DND-41 (cell line): ENCODE data around the gene IPCEF1.

Source experiments
- ATAC-seq: fragments of 200-7000 bp; cut with Tn5 transposase; 3 replicates; pipeline ENCODE4 v1.9.1; 2021; ENCODE audit warnings: low read depth; ENCODE audit not compliant: insufficient read depth
- DNase-seq: peaks from one replicate; pipeline ENCODE4 v3.0.0-alpha.2; 2020
- H2AFZ ChIP-seq: 2 replicates; pipeline ENCODE4 v1.6.0; 2012; ENCODE audit warnings: low read depth, low read length
- H3K27ac ChIP-seq: 2 replicates; pipeline ENCODE4 v1.5.1; 2012; ENCODE audit warnings: low read length, inconsistent platforms
- H3K27me3 ChIP-seq: fragments of 200-600 bp; sonication (generic); 2 replicates; pipeline ENCODE4 v1.6.0; 2012; ENCODE audit warnings: low read length, mild to moderate bottlenecking, inconsistent platforms; ENCODE audit not compliant: insufficient read depth, poor library complexity
- H3K36me3 ChIP-seq: 2 replicates; pipeline ENCODE4 v1.5.1; 2012; ENCODE audit warnings: low read length, inconsistent platforms; ENCODE audit not compliant: insufficient read depth
- H3K4me1 ChIP-seq: 2 replicates; pipeline ENCODE4 v1.5.1; 2012; ENCODE audit warnings: mild to moderate bottlenecking, low read length; ENCODE audit not compliant: insufficient read depth
- H3K4me2 ChIP-seq: 2 replicates; pipeline ENCODE4 v1.6.0; 2012; ENCODE audit warnings: mild to moderate bottlenecking, moderate library complexity, low read length, inconsistent platforms; ENCODE audit not compliant: insufficient read depth
- H3K4me3 ChIP-seq, 2 experiments: fragments of 200-600 bp in 1 of 2; shearing (Covaris generic) in 1 of 2; 2 replicates each; pipeline ENCODE4 v1.5.1; 2012 to 2016; ENCODE audit warnings: inconsistent platforms in 2 of 2, low read length in 2 of 2, mild to moderate bottlenecking in 2 of 2, low read depth in 1 of 2, moderate library complexity in 1 of 2
- H3K79me2 ChIP-seq: 2 replicates; pipeline ENCODE4 v1.6.0; 2012; ENCODE audit warnings: low read length, inconsistent platforms; ENCODE audit not compliant: insufficient read depth
- H3K9ac ChIP-seq: 2 replicates; pipeline ENCODE4 v1.6.0; 2012; ENCODE audit warnings: low read depth, mild to moderate bottlenecking, inconsistent platforms, low read length, moderate library complexity
- H3K9me3 ChIP-seq: 2 replicates; pipeline ENCODE4 v1.5.1; 2012; ENCODE audit warnings: low read length, moderate library complexity, mild to moderate bottlenecking, inconsistent platforms; ENCODE audit not compliant: insufficient read depth, severe bottlenecking
- H4K20me1 ChIP-seq: 2 replicates; pipeline ENCODE4 v1.6.0; 2012; ENCODE audit warnings: low read length; ENCODE audit not compliant: insufficient read depth
- CTCF ChIP-seq: IDR thresholded peaks from 2 replicates; pipeline ENCODE4 v1.5.1; 2012; ENCODE audit warnings: borderline replicate concordance, low read length, moderate library complexity, mild to moderate bottlenecking; ENCODE audit not compliant: poor library complexity, severe bottlenecking; ENCODE audit errors: extremely low read depth
- EZH2 ChIP-seq: IDR thresholded peaks from 3 replicates; pipeline ENCODE4 v1.6.1; 2012; ENCODE audit warnings: borderline replicate concordance, low read depth, mild to moderate bottlenecking, moderate library complexity, low read length, inconsistent platforms; ENCODE audit not compliant: severe bottlenecking

IPCEF1 gene

DNA sequence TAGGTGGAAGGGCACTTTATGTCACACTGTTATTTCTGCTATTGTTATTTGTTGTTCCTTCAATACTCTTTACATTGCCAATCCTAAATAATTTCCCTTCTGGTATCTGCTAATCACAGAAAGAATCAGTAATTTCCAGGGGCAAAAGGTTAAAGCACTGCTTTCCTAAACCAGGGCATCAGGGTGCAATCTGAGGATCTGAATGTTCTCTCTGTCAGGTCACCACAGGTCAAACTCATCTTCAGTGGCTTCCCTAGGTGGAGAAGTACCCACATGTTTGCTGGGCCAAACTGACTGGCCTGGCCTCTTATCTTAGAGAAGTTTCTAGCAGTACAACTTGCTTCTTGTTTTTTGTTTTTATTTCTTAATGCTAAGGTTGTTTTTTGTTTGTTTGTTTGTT is 198.9 kb downstream of the IPCEF1 start:
- Histone ChIP-seq H3K27ac (peak overlapping the region; percentile 93), H3K79me2 (no peaks in the 10 kb centered on the region), H2AFZ (peak overlapping the region; percentile 47; the same call in 1 of the 2 replicates), H3K9me3 (peaks cover 3% of the 10 kb centered on the region), H3K4me1 (peaks cover 45% of the 10 kb centered on the region), H3K9ac (peak overlapping the region; percentile 53), H3K27me3 (no peaks in the 10 kb centered on the region), H3K4me2 (peak overlapping the region; percentile 66), H3K4me3 (no peak overlapping the region; a peak in 1 of 4 replicates), H4K20me1 (no peaks in the 10 kb centered on the region), H3K36me3 (peaks cover 9% of the 10 kb centered on the region; the same call in 1 of the 2 replicates)
- TF ChIP-seq CTCF (no peak), EZH2 (no peak)
- ATAC-seq = no peak
- DNase-seq = no peak

DNA sequence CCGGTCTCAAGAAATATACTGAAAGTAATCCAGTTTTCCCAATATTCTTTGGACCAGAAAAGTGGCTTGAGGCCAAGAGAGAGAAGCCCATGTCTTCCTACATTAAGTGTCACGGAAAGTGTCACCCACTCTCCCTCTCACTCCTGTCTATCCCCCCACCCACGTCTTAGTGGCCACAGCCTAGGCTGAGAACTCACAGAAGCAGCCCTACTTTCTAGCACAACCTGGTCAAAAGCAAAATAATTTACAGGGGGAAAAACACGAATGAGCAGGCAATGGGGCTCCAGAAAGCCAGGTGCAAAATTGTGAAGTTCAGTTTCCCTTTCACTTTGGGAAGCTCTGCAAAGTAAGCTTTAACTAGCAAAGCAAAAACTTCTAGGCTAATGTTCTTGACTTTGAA is 199.5 kb downstream of the IPCEF1 start:
- Histone ChIP-seq H2AFZ (peak overlapping the region; percentile 47), H3K4me1 (peaks cover 45% of the 10 kb centered on the region), H3K36me3 (peaks cover 9% of the 10 kb centered on the region; the same call in 1 of the 2 replicates), H3K9ac (peak overlapping the region; percentile 53), H3K9me3 (peaks cover 3% of the 10 kb centered on the region), H3K4me3 (peak overlapping the region in 1 of 2 experiments; percentile 50; a peak in 2 of 4 replicates), H3K4me2 (peak overlapping the region; percentile 66), H3K27ac (peak overlapping the region; percentile 93), H3K79me2 (no peaks in the 10 kb centered on the region), H4K20me1 (no peaks in the 10 kb centered on the region), H3K27me3 (no peaks in the 10 kb centered on the region)
- DNase-seq = peak; percentile 52
- TF ChIP-seq EZH2 (no peak), CTCF (no peak)
- peak; percentile 81 for ATAC-seq

DNA sequence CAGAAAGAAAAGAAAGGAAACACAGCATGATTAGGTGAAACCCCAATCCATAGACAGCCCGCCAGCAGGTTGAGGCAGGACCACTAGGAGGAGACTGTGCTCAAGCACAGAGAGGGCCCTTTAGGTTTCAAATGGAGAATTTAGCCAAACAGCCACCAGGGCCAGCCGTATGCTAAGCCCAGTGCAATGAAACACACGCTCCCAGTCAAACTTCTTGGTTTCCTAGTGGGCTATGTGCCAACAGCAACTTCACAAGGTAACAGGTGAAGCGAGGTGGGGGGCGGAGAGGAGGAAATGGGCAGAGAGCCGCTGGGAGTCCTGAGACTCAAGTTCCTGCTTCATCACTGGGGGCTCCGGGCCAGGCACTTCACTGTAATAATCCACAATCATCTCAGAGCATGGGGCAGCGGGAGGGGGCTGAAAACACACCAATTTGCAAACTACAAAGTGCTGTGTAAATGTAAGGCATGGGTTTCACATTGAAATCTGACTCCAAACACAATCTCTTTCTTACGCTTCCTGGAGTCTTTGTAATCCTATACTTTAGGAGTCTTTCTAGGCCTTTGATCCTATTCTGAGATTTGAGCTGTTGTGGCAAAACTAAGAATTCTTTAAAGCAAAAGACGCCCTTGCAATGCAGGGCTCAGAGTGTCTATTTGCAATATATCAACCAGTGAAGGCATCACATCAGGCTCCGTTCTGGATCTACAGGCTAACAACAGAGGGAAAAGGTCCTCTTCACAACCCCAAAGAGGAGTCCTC is 200.3 kb downstream of the IPCEF1 start:
- Histone ChIP-seq H3K4me1 (peaks cover 45% of the 10 kb centered on the region), H3K9ac (peak overlapping the region; percentile 53), H2AFZ (peak overlapping the region; percentile 48; the same call in 1 of the 2 replicates), H3K36me3 (peaks cover 9% of the 10 kb centered on the region; the same call in 1 of the 2 replicates), H3K27me3 (no peaks in the 10 kb centered on the region), H3K79me2 (no peaks in the 10 kb centered on the region), H3K4me2 (peak overlapping the region; percentile 66), H3K9me3 (peaks cover 3% of the 10 kb centered on the region), H3K27ac (peak overlapping the region; percentile 93), H4K20me1 (no peaks in the 10 kb centered on the region), H3K4me3 (peak overlapping the region in 1 of 2 experiments; percentile 50; a peak in 2 of 4 replicates)
- TF ChIP-seq CTCF (peak; percentile 83), EZH2 (no peak)
- DNase-seq (peak; percentile 58), ATAC-seq (peak; percentile 74)
